CD4-positive, alpha-beta memory T cell (primary cell): ENCODE results near the gene FADS2. TPM values are rescaled to one million over a fixed set of nuclear protein-coding genes. Genes with fewer than 3 reads are reported as not detected.
A peak's percentile ranks its signal among the peaks of the same experiment; 100 is the strongest.

Experiments
- CTCF ChIA-PET: fragments of 350-600 bp; sonication (Branson Sonifier 250); formaldehyde crosslinking; loops from one replicate; lab custom pipeline; 2021; ENCODE audit warnings: inconsistent platforms; ENCODE audit not compliant: partially characterized antibody; lab: Charles Lee
- POLR2A ChIA-PET: fragments of 350-600 bp; sonication (Branson Sonifier 250); formaldehyde crosslinking; loops from one replicate; lab custom pipeline; 2021; ENCODE audit not compliant: partially characterized antibody; lab: Charles Lee
- DNase-seq, 5 donors: peaks; one replicate each; pipeline versions ENCODE4 v3.0.0 to v3.0.0-alpha.2; 2020 to 2022; ENCODE audit warnings: mixed read lengths in 1 of 5
- H3K27ac ChIP-seq: one replicate; pipeline ENCODE4 v1.7.0; 2013; ENCODE audit warnings: low read depth, low read length
- H3K27me3 ChIP-seq: 2 replicates; pipeline ENCODE4 v1.7.0; 2013; ENCODE audit warnings: mild to moderate bottlenecking, low read length, moderate library complexity; ENCODE audit not compliant: insufficient read depth
- H3K36me3 ChIP-seq: 2 replicates; pipeline ENCODE4 v1.7.0; 2013; ENCODE audit warnings: mild to moderate bottlenecking, low read length, moderate library complexity; ENCODE audit not compliant: insufficient read depth
- H3K4me1 ChIP-seq: 2 replicates; pipeline ENCODE4 v1.7.0; 2013; ENCODE audit warnings: mild to moderate bottlenecking, low read length, moderate library complexity; ENCODE audit not compliant: insufficient read depth
- H3K4me3 ChIP-seq, 2 donors: one replicate each; pipeline ENCODE4 v1.7.0; 2013; ENCODE audit warnings: low read length in 2 of 2, mild to moderate bottlenecking in 1 of 2
- H3K9me3 ChIP-seq, 2 donors: one replicate each; pipeline ENCODE4 v1.7.0; 2013; ENCODE audit warnings: low read length in 2 of 2, control low read depth in 1 of 2; ENCODE audit not compliant: control insufficient read depth in 1 of 2
- H3K27ac Mint-ChIP-seq, 7 donors: one replicate each; pipeline ENCODE4 v1.8.0; 2020 to 2021; ENCODE audit warnings: mixed read lengths in 7 of 7, mild to moderate bottlenecking in 6 of 7, inconsistent platforms in 3 of 7, moderate library complexity in 3 of 7
- H3K27me3 Mint-ChIP-seq, 2 donors: one replicate each; pipeline ENCODE4 v1.8.0; 2020 to 2021; ENCODE audit warnings: mixed read lengths in 2 of 2
- H3K36me3 Mint-ChIP-seq, 2 donors: one replicate each; pipeline ENCODE4 v1.8.0; 2020 to 2021; ENCODE audit warnings: mixed read lengths in 2 of 2, inconsistent platforms in 1 of 2, mild to moderate bottlenecking in 1 of 2
- H3K4me1 Mint-ChIP-seq, 4 donors: one replicate each; pipeline ENCODE4 v1.8.0; 2020 to 2021; ENCODE audit warnings: mixed read lengths in 4 of 4, mild to moderate bottlenecking in 1 of 4
- H3K4me3 Mint-ChIP-seq, 8 donors: one replicate each; pipeline ENCODE4 v1.8.0; 2020 to 2021; ENCODE audit warnings: mixed read lengths in 8 of 8, mild to moderate bottlenecking in 7 of 8, moderate library complexity in 6 of 8, inconsistent platforms in 3 of 8
- H3K9me3 Mint-ChIP-seq, 8 donors: one replicate each; pipeline ENCODE4 v1.8.0; 2020 to 2021; ENCODE audit warnings: mixed read lengths in 8 of 8, mild to moderate bottlenecking in 5 of 8, inconsistent platforms in 3 of 8, moderate library complexity in 1 of 8
- intact Hi-C: fragments of 100-400 bp; cut with micrococcal nuclease; formaldehyde crosslinking; loops from one replicate; pipeline ENCODE4 v1.15.1; 2023
- polyA plus RNA-seq, 2 donors: library from polyadenylated mRNA; unstranded; fragments of 300-500 nt; fragmentation: Illumina TruSeq; gene quantifications; one replicate each; pipeline ENCODE4 v1.2.3, GENCODE V29; 2021
- total RNA-seq, 2 experiments: library from RNA; stranded (reverse); gene quantifications; one replicate each; pipeline ENCODE4 v1.2.3, GENCODE V29; 2021

Gene FADS2
- total and polyA plus RNA-seq, 4 experiments from 2014 or later: 0.06 to 0.94 (median 0.47) TPM

DNA sequence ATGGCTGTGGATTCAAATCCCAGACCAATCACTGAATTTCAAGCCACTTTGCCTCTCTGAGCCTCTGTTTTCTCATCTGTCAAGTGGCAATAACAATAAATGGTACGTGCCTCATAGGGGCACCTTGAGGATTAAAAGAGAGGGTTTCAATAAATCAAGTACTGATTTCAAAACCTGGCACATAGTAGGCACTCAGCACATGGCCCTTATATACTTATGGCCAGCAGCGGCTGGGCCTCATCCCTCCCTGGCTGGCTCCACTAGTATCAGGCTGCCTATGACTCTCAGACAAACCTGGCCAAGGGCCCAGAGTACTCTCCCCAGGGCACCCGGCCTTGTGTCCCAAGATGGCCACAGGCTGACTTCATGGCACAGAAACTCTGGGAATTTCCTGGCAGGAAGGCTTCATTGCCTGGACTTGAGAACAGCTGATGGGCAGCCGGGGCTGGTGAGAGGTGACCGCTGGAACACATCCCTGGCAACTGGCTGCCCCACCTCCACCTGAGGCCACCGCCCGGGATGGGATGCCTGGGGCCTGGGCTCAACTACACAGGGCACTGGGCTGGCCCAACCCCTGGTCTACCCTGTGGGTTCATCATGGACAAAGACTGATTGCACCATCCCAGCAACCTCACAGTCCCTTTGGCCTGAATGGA is 59.9 kb downstream of the FADS2 start:
- Histone ChIP-seq H3K27ac (no peak overlapping the region), H3K4me3 (no peak overlapping the region), H3K4me1 (peaks cover 11% of the 10 kb centered on the region), H3K36me3 (no peaks in the 10 kb centered on the region), H3K27me3 (no peaks in the 10 kb centered on the region), H3K9me3 (no peaks in the 10 kb centered on the region)
- Mint-ChIP-seq H3K4me1 (peaks cover 2 to 14% (median 6%) of the 10 kb centered on the region in 4 donors), H3K27ac (no peak overlapping the region), H3K27me3 (no peaks in the 10 kb centered on the region), H3K4me3 (no peak overlapping the region), H3K9me3 (peaks cover 0 to 2% (median 0%) of the 10 kb centered on the region in 8 donors), H3K36me3 (no peaks in the 10 kb centered on the region)
- intact Hi-C loops: no loop called here
- DNase-seq: no peak
- CTCF ChIA-PET: interaction anchor here (1.3 to 3.2 kb wide), 3 partner anchors 10 to 220 kb away, joined by 3 to 13 read pairs (median 5); no protein-coding TSS in a partner anchor
- POLR2A ChIA-PET: no interaction called here

DNA sequence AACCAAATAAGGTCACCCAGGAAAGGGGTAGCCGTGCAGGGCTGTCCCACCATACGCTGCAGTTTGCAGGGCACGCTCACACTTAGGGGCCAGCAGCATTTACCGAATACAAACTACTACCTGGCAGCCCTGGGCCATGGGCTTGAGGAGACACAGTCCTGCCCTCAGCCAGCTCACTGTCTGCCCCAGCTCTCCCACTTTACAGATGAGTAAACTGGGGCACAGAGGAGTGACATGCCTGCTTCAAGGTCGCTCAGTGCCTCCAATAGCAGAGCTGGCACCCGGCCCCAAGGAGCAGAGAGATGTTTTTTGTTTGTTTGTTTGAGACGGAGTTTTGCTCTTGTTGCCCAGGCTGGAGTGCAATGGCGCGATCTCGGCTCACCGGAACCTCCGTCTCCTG is 60.5 kb downstream of the FADS2 start:
- Histone ChIP-seq H3K36me3 (no peaks in the 10 kb centered on the region), H3K27me3 (no peaks in the 10 kb centered on the region), H3K9me3 (no peaks in the 10 kb centered on the region), H3K4me3 (no peak overlapping the region), H3K4me1 (peaks cover 11% of the 10 kb centered on the region), H3K27ac (no peak overlapping the region)
- Mint-ChIP-seq H3K4me3 (peak overlapping the region in 1 of 8 donors; percentile 20), H3K36me3 (no peaks in the 10 kb centered on the region), H3K27ac (peak overlapping the region in 1 of 7 donors; percentile 15), H3K9me3 (peaks cover 0 to 2% (median 0%) of the 10 kb centered on the region in 8 donors), H3K4me1 (peaks cover 2 to 14% (median 6%) of the 10 kb centered on the region in 4 donors), H3K27me3 (no peaks in the 10 kb centered on the region)
- POLR2A ChIA-PET: no interaction called here
- no peak for DNase-seq
- CTCF ChIA-PET: interaction anchor here (0.8 to 3.2 kb wide), 4 partner anchors 9 to 219 kb away, joined by 3 to 13 read pairs (median 5); no protein-coding TSS in a partner anchor
- intact Hi-C loops: no loop called here

DNA sequence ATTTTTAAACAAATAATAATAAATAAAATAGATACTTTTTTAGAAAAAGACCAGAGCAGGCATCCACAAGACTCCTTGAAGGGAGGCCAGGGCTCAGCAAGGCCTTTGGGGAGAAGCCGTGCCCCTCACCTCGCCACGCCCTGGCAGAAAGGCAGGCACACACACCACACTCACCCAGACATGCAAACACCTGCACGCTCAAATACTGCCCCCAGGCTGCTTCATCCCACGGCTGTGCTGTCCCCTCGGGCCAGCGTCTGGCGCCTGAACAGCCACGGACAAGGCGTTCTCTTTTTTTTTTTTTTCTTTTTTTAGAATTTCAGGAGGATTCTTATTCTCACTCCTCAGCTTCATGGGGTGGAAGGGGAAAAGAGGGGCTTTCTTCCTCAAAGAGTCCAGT is 61.7 kb downstream of the FADS2 start:
- POLR2A ChIA-PET: interaction anchor here (1.5 kb wide), 1 partner anchor 9 kb away, joined by 5 read pairs; no protein-coding TSS in a partner anchor
- H3K27ac ChIP-seq: no peak overlapping the region
- Mint-ChIP-seq H3K4me1 (peaks cover 2 to 14% (median 6%) of the 10 kb centered on the region in 4 donors), H3K9me3 (peaks cover 0 to 2% (median 0%) of the 10 kb centered on the region in 8 donors), H3K4me3 (peak overlapping the region in 6 of 8 donors; percentile 26 to 55 (median 39)), H3K27me3 (no peaks in the 10 kb centered on the region), H3K27ac (peak overlapping the region in 1 of 7 donors; percentile 80), H3K36me3 (no peaks in the 10 kb centered on the region)
- H3K9me3 ChIP-seq: no peaks in the 10 kb centered on the region
- H3K36me3 ChIP-seq: no peaks in the 10 kb centered on the region
- no peaks in the 10 kb centered on the region for H3K27me3 ChIP-seq
- intact Hi-C loops: loop anchor here (5.0 kb wide), 1 partner anchor 73 kb away; the partner anchor contains the start of gene FADS1
- CTCF ChIA-PET: interaction anchor here (1.4 to 3.2 kb wide), 3 partner anchors 8 to 218 kb away, joined by 4 to 13 read pairs (median 5); no protein-coding TSS in a partner anchor
- H3K4me3 ChIP-seq: no peak overlapping the region
- peaks cover 11% of the 10 kb centered on the region for H3K4me1 ChIP-seq
- DNase-seq: no peak

DNA sequence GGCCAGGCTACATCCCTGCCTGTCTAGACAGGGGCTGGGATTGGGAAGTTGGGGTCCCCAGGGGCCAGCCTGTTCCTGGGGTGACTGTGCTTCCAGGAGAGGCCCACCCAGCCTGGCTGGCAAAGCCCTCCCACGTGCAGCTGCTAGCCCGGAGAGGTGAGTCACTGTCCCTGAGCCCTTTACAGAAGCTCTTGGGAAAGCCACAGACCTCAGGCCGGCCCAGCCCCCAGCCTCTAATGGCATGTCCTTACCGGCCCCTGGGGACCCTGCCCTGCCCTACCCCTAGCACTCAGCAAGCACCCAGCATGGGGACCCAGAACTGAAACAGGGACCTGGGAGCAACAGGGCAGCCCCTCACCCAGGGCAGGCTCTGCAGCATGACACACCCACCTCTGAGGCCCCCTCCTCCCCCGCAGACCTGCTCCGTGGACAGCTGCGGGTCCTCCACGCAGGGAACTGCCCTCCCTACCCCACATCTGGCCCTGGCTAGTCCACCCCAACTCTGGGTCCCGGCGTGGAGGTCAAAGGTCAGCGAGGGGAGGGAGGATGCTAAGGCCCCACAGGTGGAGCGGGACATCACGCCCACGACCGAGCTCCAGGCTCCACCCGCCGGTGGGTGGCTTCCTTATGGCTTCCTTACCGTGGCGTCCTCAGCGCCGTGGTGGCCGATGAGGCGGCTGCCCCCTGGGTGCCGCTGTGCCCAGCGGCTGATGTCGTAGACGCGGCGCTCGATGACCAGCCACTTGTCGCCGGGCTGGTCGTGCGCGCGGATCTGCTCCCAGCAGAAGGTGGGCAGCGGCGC is 62.6 kb downstream of the FADS2 start:
- no peaks in the 10 kb centered on the region for H3K27me3 Mint-ChIP-seq
- H3K4me1 Mint-ChIP-seq: peaks cover 2 to 14% (median 6%) of the 10 kb centered on the region in 4 donors
- peak overlapping the region; percentile 81 to 91 (median 86) for H3K4me3 Mint-ChIP-seq
- H3K36me3 ChIP-seq: no peaks in the 10 kb centered on the region
- peaks cover 11% of the 10 kb centered on the region for H3K4me1 ChIP-seq
- intact Hi-C loops: loop anchor here (5.0 kb wide), 1 partner anchor 73 kb away; the partner anchor contains the start of gene FADS1
- DNase-seq: peak; percentile 27 to 56 (median 36)
- H3K27me3 ChIP-seq: no peaks in the 10 kb centered on the region
- peak overlapping the region; percentile 49 to 92 (median 78) for H3K27ac Mint-ChIP-seq
- H3K27ac ChIP-seq: peak overlapping the region; percentile 69
- CTCF ChIA-PET: interaction anchor here (1.4 to 3.6 kb wide), 2 partner anchors 20 to 191 kb away, joined by 4 to 27 read pairs; no protein-coding TSS in a partner anchor
- H3K9me3 Mint-ChIP-seq: peaks cover 0 to 2% (median 0%) of the 10 kb centered on the region in 8 donors
- POLR2A ChIA-PET: interaction anchor here (0.7 to 1.5 kb wide), 3 partner anchors 8 to 191 kb away, joined by 3 to 5 read pairs (median 3); no protein-coding TSS in a partner anchor
- no peaks in the 10 kb centered on the region for H3K36me3 Mint-ChIP-seq
- peak overlapping the region; percentile 29 to 40 for H3K4me3 ChIP-seq
- H3K9me3 ChIP-seq: no peaks in the 10 kb centered on the region

DNA sequence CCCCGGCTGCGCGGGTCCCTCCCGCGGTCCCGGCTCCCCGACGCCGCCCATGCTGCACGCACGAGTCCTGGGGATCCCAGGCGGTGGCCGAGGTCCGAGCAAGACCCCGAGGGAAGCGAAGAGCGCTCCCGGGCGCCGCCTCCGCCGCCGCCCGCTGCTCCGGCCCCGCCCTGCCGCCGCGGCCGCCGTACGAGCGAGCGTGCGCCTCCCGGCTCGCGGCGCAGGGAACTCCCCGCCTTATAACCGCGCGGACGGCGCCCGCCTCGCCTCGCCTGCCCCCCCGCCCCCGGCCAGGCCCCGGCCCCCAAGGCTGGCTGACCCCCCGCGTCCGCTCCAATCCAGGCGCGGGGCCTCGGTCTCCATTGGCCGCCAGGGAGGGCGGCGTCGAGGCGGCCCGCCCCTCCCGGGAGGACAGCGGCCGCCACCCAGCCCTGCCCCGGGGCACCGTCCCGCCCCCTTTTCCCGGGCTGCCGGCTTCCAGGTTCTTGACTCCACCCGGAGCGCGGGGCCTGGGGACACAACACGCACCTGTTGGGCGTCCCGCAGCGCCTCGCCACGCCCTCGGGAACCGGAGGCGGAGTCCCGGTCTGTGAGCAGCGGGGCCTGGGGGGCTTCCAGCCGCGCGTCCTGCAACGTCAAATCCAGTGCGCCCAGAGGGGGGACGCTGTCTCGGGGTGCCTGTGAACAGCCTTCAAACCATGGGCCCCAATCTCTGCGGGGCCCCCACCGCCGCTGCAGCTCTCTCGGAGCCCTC is 63.4 kb downstream of the FADS2 start, which contains the start of gene FADS3:
Gene FADS3 (minus strand): TSS at position 215 of the 754 bp plus-strand sequence. CDS start 164 bp downstream, at position 51.
- no peaks in the 10 kb centered on the region for H3K27me3 Mint-ChIP-seq
- intact Hi-C loops: loop anchor here (5.0 kb wide), 1 partner anchor 74 kb away; the partner anchor contains the start of gene FADS1
- Histone ChIP-seq H3K27me3 (no peaks in the 10 kb centered on the region), H3K9me3 (no peaks in the 10 kb centered on the region), H3K27ac (peak within 1 kb of the TSS; percentile 69), H3K4me3 (peak within 1 kb of the TSS; percentile 29 to 45), H3K4me1 (peaks cover 11% of the 10 kb centered on the region), H3K36me3 (no peaks in the 10 kb centered on the region)
- DNase-seq: peak; percentile 56 to 78 (median 62)
- H3K27ac Mint-ChIP-seq: peak within 1 kb of the TSS; percentile 49 to 92 (median 82)
- POLR2A ChIA-PET: interaction anchor here (0.8 to 1.5 kb wide), 3 partner anchors 8 to 94 kb away, joined by 3 to 5 read pairs (median 3); partner anchors contain the start of gene FADS1
- H3K4me3 Mint-ChIP-seq: peak within 1 kb of the TSS; percentile 81 to 91 (median 86)
- no peaks in the 10 kb centered on the region for H3K36me3 Mint-ChIP-seq
- peaks cover 0 to 2% (median 0%) of the 10 kb centered on the region in 8 donors for H3K9me3 Mint-ChIP-seq
- H3K4me1 Mint-ChIP-seq: peaks cover 2 to 14% (median 6%) of the 10 kb centered on the region in 4 donors
- CTCF ChIA-PET: interaction anchor here (1.1 to 3.6 kb wide), 5 partner anchors 21 to 218 kb away, joined by 3 to 27 read pairs (median 5); partner anchors contain the start of gene FTH1

DNA sequence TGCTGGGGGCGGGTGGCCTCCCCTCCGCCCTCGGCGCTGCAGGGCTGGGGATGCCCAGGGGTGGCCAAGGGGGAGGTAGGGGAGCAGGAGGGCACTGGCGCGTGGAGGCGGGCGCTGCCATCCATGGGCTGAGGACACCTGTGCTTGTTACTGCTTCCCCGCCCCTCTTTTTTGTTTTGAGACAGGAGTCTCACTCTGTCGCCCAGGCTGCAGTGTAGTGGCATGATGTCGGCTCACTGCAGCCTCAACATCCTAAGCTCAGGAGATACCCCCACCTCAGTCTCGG is 63.9 kb downstream of the FADS2 start:
- no peaks in the 10 kb centered on the region for H3K36me3 Mint-ChIP-seq
- peaks cover 2 to 14% (median 6%) of the 10 kb centered on the region in 4 donors for H3K4me1 Mint-ChIP-seq
- H3K9me3 Mint-ChIP-seq: peaks cover 0 to 2% (median 0%) of the 10 kb centered on the region in 8 donors
- H3K4me3 ChIP-seq: peak overlapping the region in 1 of 2 donors; percentile 45
- ChIA-PET CTCF (interaction anchor here (1.1 to 3.6 kb wide), 4 partner anchors 76 to 217 kb away, joined by 3 to 27 read pairs (median 6); partner anchors contain the start of gene FTH1), POLR2A (interaction anchor here (0.9 kb wide), 1 partner anchor 75 kb away, joined by 3 read pairs; the partner anchor contains the start of gene FADS1)
- H3K27me3 Mint-ChIP-seq: no peaks in the 10 kb centered on the region
- no peaks in the 10 kb centered on the region for H3K36me3 ChIP-seq
- intact Hi-C loops: loop anchor here (5.0 kb wide), 1 partner anchor 75 kb away; the partner anchor contains the start of gene FADS1
- H3K27me3 ChIP-seq: no peaks in the 10 kb centered on the region
- peak overlapping the region; percentile 34 for H3K27ac ChIP-seq
- H3K9me3 ChIP-seq: no peaks in the 10 kb centered on the region
- H3K27ac Mint-ChIP-seq: peak overlapping the region; percentile 12 to 84 (median 67)
- DNase-seq: no peak
- H3K4me3 Mint-ChIP-seq: peak overlapping the region; percentile 69 to 84 (median 74)
- peaks cover 11% of the 10 kb centered on the region for H3K4me1 ChIP-seq
